Kidney capillary endothelial cell (primary cell): ENCODE measurements around the gene SRGAP1.

Experiments used
- DNase-seq: peaks from one replicate; pipeline ENCODE4 v3.0.0-alpha.2; 2018; ENCODE audit warnings: low spot score

Gene SRGAP1

DNA sequence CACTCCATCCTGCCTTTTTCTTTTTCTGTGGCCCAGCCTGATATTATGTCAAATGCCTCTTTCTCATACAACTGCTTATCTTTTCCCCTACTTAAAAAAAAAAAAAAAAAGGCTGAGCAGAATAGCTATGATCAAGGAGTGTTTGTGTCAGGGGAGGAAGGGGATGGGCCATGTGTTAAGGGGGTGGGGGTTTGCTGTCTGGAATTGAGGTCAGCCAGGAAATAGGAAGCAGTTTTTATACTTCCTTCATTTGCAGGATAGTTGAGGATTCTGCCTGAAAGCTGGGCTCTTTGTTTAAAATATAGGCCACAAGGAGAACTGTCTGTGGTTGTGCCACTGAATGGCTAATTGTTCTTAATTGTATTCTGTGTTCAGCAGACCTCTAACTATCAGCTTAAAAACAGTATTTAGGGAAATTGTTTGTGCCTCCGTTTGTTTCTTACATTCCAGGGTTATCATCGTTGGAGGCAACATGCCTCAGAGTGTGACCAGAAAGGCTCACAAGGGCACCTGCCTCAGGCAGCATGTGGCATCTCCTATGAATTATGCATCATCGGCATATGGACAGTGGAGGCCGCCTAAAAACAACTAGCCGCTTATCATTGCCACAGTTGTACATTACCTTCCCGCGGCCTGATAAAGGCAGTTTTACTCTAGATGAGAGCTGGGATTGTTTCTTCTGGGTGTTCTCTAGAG, 96.0 kb downstream of the SRGAP1 start:
- peak; percentile 51 for DNase-seq

DNA sequence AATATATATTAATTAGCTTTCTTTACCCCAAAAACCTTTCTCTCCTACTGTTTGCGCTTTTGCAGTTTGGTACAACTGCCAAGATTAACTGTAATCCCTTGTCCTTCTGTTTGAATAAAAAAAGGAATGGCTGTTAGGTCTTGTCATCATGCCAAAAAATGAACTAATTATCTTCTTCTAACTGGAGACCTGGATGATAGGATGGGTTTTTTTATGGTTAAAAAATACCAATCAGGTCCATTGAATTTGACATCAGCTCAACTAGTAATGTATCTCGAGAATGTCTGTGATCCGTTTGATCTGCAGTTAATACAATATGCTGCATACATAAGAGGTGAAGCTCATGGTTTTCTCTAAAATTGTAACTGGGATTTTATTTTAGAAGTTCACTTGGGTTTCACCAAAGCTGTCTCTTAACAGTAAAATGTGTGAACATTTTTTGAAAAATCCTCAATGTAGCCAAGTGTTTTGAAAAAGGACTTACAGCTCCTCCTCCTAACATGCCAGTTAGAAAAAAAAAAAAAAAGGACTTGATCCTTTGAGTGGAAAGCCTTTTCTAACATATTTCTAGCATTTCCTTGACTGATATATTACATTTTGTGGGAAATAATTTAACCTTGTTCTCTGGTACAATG, 96.8 kb downstream of the SRGAP1 start:
- DNase-seq: no peak

DNA sequence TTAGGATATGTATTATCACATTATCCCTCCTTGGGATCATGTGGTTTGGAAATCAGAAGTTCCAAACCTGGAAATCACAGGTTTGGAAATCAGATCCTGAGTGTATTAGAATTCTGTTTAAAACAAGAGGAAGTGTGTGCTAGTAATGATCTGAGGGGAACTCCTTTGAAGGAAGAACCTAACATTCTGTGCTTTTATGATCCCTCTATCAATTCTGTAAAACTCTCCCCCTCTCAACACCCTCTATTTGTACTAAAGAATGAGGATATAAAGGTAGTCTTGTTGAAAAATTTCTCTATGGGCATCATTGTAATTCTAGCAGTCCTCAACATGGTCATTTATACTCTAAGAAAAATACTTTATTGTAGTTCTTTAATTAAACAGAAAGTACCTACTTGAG, 97.4 kb downstream of the SRGAP1 start:
- DNase-seq: no peak

DNA sequence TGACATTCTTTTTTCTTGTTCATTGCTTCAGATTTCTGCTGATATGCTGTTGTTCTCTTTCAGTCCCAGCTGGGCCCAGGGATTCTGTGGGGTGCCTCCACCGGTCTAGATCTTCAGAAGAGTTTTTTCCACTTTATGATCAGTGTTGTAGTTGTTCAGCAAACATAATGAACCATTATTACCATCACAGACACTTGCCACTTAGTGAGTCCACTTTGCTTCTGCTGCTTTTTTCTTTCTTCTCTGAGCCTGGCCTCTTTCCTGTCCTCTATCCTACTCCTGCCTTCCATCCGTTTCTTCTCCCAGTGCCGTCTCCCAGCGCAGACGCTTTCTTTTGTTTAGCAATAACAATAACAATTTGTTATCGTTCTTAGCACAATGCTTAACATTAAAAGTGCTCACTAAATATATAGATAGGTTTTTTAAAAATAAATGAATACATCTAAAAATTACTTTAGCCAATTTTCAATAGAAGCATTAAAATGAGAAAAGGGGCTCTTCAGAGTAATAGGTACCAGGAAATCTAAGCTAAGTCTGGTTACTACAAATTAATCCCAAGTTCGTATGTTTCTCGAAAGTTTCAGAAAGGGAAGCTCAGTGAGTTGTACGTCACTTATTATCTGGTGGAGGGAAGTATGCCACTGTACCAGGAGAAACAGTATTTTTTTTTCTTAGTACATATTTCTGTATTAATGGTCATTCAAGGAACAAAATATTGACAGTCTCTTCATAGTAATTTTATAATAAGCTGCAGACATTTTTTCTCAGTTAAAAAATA, 98.2 kb downstream of the SRGAP1 start:
- DNase-seq: no peak

DNA sequence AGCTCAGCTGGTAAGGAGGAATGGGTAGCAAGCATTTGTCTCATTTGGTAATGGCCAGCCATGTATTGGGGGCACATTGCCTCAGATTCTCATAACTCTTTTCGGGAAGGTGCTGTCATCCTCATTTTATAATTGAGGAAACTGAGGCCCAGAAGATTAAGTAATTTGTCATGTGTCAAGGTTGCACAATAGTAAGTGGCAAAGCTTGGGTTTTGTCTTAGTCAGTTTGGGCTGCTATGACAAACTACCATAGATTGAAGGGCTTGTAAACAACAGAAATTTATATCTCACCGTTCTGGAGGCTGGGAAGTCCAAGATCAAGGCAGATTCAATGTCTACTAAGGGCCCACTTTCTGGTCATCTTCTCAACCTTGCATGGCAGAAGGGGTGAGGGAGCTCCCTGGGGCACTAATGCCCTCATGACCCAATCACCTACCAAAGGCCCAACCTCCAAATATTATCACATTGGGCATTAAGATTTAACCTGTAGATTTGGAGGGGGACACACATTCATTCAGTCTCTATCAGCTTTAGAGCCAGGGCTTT, 99.6 kb downstream of the SRGAP1 start:
- no peak for DNase-seq

- DNase-seq: no peak
Observed at GRCh38 chr12:63944586-63945228, 100.2 kb downstream of the SRGAP1 start.

GRCh38 chr12:63945777-63946176, 101.3 kb downstream of the SRGAP1 start:
- DNase-seq: no peak

GRCh38 chr12:63948211-63948610, 103.7 kb downstream of the SRGAP1 start:
- no peak for DNase-seq

DNA sequence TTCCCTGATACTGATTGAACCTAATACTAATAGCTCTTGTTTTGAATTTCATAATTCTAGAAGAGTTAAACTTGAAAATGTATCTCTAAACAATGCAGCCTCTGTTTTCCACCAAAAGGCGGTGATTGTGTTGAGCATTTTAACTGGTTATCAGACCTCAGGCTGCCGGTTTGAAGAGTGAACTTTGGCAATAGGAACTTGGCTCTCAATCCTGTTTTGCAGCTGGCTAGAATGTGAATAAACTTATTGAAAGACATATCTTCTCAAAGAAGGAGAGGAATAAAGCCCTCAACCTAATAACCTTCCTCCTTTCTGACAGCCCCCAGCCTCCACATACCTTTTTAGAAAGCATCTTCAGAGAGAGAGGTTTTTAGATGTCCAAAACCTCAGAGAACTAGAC, 105.4 kb downstream of the SRGAP1 start:
- DNase-seq: no peak

- no peak for DNase-seq
Observed at GRCh38 chr12:63952995-63953394, 108.5 kb downstream of the SRGAP1 start.

DNA sequence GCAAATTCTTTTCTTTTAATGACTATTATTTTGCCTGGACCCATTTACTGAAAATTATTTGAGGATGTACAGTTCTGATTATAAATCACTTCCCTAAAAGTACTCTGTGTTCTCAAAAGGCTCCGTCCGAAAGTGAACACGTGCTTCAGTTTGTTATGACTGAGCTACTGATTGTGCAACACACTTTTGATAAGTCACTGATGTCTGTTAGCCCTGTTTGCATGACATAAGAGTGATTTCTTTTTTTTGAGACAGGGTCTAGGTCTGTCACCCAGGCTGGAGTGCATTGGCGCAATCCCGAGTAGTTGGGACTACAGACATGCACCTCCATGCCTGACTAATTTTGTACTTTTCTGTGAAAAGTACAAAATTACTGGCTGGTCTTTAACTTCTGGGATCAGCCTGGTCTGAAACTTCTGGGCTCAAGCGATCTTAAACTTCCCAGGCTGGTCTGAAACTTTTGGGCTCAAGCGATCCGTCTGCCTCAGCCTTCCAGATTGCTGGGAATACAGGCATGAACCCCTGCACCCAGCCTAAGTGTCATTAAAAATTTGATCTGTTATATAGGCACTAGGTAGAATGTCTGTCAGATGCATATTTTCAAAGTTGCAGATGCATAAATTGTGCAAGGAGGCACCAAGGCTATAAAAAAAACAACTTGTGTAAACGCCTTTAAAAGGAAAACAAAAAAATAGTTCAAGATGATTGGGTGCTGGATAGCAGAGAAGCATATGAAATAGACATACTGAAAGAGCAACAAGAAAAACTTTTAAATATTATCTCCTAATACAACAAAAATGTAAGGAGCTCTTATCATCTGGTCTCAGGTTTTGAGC, 111.5 kb downstream of the SRGAP1 start:
- DNase-seq: no peak

DNA sequence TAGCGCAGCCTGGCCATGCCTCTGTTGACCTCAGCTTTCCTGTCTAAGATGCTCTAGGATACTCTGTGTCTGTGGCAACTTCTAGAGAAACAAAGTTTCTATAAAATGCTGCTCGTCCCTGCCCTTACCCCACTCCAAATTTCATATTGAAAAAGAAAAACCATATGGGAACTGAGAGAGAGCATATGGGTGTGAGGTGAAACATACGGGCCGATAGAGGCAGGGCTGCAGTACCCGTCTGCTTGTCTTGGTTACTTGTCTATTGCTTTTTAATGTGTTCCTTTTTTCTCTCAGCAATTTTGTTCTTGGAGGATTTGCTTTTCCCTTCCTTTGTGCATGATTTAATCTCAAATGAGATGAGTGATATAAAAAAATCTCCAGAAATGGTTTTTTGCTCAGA, 113.0 kb downstream of the SRGAP1 start:
- no peak for DNase-seq

DNA sequence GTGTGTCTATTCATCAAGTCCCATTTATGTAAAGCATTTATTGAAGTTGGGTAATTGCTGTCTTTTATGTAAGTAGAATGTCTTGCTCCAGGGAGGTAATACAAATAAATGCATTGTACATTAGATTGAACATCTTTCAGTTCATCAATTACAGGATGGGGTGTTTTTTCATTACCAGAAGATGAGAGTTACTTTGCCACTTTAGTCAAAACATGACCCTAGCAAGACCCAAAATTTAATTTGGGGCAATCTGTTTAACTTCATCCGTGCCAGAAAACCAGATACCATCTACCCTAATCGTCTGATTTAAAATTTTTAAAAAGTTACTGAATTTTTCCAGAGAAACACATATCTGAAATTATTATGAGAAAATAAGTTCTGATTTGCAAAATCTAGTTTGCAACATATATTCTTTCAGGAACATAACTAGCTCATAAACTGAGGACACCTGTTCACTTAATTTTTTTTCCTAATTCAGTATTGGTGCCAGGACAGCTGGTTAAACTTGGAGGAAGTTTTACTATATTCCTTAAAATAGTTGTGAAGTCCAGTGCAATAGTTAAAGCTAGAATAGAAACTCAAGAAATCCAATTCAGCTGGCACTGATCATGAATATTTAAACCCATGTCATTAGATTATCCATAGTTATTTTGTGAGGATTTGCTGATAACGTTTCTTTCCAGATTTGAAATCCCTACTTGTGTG, 114.5 kb downstream of the SRGAP1 start:
- DNase-seq: no peak

GRCh38 chr12:63961048-63961447, 116.5 kb downstream of the SRGAP1 start:
- DNase-seq: no peak

- DNase-seq: no peak
Observed at GRCh38 chr12:63961543-63961942, 117.0 kb downstream of the SRGAP1 start.

DNA sequence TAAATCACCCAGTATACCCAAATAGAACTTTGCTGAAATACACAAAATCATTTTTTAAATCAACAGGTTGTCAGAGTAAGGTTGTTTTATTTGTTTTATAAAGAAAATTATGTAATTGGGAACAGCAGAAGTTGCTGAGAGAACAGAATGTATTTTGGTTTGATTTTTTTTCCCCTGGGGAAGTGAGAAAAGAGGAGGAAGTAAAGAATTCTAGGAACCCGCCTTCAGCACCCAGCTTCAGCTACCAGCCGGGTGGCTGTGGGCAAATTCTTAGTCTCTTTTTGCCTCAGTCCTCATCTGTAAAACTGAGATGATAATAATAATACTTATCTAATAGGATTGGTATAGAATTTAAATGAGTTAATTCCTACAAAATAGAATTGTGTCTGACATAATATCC, 119.4 kb downstream of the SRGAP1 start:
- DNase-seq: no peak

DNA sequence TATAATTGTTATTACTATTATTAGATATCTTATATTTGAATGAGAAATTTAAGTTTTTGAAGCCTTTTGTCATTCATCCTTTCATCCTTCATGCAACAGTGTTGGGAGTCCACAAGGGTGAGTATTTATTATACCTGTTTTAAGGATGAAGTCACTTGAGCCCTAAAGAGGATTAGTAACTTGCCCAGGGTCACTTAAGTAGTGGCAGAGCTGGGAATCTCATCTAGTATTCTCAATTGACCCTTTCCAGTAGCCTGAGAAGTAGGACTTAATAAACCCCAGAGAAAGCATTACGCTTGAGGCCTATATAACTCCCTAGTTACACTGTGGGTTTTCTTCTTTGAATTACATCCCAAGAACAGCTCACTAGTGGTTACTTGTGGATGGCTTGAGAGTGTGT, 119.8 kb downstream of the SRGAP1 start:
- no peak for DNase-seq

DNA sequence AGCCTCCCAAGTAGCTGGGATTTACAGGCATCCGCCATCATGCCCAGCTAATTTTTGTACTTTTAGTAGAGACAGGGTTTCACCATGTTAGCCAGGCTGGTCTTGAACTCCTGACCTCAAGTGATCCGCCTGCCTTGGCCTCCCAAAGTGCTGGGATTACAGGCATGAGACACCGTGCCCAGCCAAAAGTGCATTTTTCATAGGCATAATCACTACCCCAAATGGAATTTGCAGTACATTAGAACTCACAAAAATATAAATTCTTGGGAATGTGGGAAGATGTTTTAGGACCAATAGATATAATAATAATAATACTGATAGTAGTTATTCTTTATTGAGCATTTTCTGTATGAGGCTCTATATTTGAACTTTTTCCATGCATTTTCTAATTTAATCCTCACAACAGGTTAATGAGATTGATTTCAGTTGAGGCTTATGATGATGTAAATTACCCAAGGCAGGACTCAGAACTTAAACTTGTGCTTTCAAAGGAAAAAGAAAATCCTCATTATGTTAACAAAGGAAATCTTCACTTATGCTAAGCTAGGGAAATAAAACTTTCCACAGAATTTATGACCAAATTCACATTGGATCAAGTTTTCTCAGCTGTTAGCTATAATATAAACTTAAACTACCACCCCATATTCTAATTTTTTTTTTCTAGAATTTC, 121.6 kb downstream of the SRGAP1 start:
- no peak for DNase-seq

GRCh38 chr12:63966606-63966975, 122.1 kb downstream of the SRGAP1 start:
- no peak for DNase-seq

GRCh38 chr12:63967358-63968145, 123.1 kb downstream of the SRGAP1 start:
- no peak for DNase-seq
